ENCODE measurements around the gene FHIT.

DNA sequence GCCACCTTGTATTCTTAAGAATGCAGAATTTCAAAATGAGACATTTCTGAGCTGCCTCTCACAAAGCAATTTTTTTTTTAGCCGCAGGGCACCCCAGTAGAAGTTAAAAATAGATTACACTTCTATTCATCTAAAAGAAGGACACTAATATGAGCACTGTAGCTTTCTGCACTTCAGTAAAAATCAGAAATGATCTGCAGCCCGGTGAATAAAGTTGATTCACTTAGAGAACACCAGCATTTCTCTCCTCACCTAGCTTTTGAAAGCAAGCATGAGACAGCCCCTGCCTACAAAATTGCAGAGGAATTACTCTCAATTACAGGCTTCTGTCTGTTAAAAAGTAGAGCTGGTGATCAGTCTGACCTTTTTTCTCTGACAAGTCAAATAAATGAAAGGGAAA is 1062.4 kb downstream of the FHIT start:
- TF ChIP-seq, protein P1, sequence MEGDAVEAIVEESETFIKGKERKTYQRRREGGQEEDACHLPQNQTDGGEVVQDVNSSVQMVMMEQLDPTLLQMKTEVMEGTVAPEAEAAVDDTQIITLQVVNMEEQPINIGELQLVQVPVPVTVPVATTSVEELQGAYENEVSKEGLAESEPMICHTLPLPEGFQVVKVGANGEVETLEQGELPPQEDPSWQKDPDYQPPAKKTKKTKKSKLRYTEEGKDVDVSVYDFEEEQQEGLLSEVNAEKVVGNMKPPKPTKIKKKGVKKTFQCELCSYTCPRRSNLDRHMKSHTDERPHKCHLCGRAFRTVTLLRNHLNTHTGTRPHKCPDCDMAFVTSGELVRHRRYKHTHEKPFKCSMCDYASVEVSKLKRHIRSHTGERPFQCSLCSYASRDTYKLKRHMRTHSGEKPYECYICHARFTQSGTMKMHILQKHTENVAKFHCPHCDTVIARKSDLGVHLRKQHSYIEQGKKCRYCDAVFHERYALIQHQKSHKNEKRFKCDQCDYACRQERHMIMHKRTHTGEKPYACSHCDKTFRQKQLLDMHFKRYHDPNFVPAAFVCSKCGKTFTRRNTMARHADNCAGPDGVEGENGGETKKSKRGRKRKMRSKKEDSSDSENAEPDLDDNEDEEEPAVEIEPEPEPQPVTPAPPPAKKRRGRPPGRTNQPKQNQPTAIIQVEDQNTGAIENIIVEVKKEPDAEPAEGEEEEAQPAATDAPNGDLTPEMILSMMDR (IDR thresholded peaks at IDR 0.05; ENCODE audit: low read depth, low read length, poor library complexity, severe bottlenecking): no peak
- TF ChIP-seq EZH2phosphoT487 (IDR thresholded peaks at IDR 0.05; ENCODE audit: borderline replicate concordance, low read length): no peak
